ENCODE measurements around the gene PHF21B.
"Not testable (repeated sequence)": the region's sequence is repeated elsewhere in the genome, so short reads cannot be mapped to it uniquely, and the experiment has no call there.

PHF21B gene

GRCh38 chr22:45009606-45010531 lies at the start of gene PHF21B:
Gene PHF21B (minus strand): TSS chr22:45010005. CDS start chr22:45009549, 456 bp downstream.
- peak within 1 kb of the TSS; percentile 63 for H3K27ac ChIP-seq
- TF ChIP-seq ZFX (IDR thresholded peaks at IDR 0.05; ENCODE audit: borderline replicate concordance) = no peak
- TF ChIP-seq CTCF (IDR thresholded peaks at IDR 0.05) = no peak; the same call in 1 of the 2 replicates

GRCh38 chr22:45059296-45059695 lies 49.5 kb upstream of the PHF21B start:
- H3K27ac ChIP-seq = no peak overlapping the region
- TF ChIP-seq CTCF (IDR thresholded peaks at IDR 0.05) (no peak), ZFX (IDR thresholded peaks at IDR 0.05; ENCODE audit: borderline replicate concordance) (no peak)

GRCh38 chr22:45058622-45058912 lies 48.8 kb upstream of the PHF21B start:
- H3K27ac ChIP-seq = no peak overlapping the region
- no peak for TF ChIP-seq CTCF (IDR thresholded peaks at IDR 0.05)
- TF ChIP-seq ZFX (IDR thresholded peaks at IDR 0.05; ENCODE audit: borderline replicate concordance) = no peak

- no peak for TF ChIP-seq CTCF (IDR thresholded peaks at IDR 0.05)
- no peak for TF ChIP-seq ZFX (IDR thresholded peaks at IDR 0.05; ENCODE audit: borderline replicate concordance)
- H3K27ac ChIP-seq = no peak overlapping the region
Observed at GRCh38 chr22:45055936-45056335, 46.1 kb upstream of the PHF21B start.

GRCh38 chr22:45053571-45053970 lies 43.8 kb upstream of the PHF21B start:
- TF ChIP-seq CTCF (IDR thresholded peaks at IDR 0.05) = no peak
- TF ChIP-seq ZFX (IDR thresholded peaks at IDR 0.05; ENCODE audit: borderline replicate concordance) = no peak
- no peak overlapping the region for H3K27ac ChIP-seq

- TF ChIP-seq CTCF (IDR thresholded peaks at IDR 0.05) (no peak), ZFX (IDR thresholded peaks at IDR 0.05; ENCODE audit: borderline replicate concordance) (no peak)
- H3K27ac ChIP-seq = no peak overlapping the region
Observed at GRCh38 chr22:45053094-45053493, 43.3 kb upstream of the PHF21B start.

GRCh38 chr22:45052665-45053064 lies 42.9 kb upstream of the PHF21B start:
- not testable (repeated sequence) for H3K27ac ChIP-seq
